Muscle of leg (tissue), 9 donors: ENCODE data around the gene ZMIZ2. TPM values are rescaled to one million over a fixed set of nuclear protein-coding genes. Genes with fewer than 3 reads are reported as not detected.

Experiments used
- polyA plus RNA-seq, 8 donors: library from polyadenylated mRNA; unstranded; fragments of 120-200 nt; gene quantifications; one replicate each; pipeline versions ENCODE4 v1.2.1 to v1.2.3, GENCODE V29; 2013; ENCODE audit warnings: inconsistent platforms in 1 of 8, low replicate concordance in 1 of 8; ENCODE audit not compliant: insufficient read length in 8 of 8, insufficient read depth in 1 of 8
- total RNA-seq: library from RNA; stranded (reverse); fragments of 120-200 nt; gene quantifications from one replicate; pipeline ENCODE4 v1.2.4, GENCODE V29; 2013

The ZMIZ2 gene
- total and polyA plus RNA-seq, 9 donors, result 10.9 to 48.9 (median 31.7) TPM

Other genes starting within 250 kb of the ZMIZ2 start
- gene NPC1L1, start 207.5 kb upstream of the ZMIZ2 start, total RNA-seq, result not detected
- gene NPC1L1, start 207.5 kb upstream of the ZMIZ2 start, polyA plus RNA-seq, result 1 to 10 TPM in 1 of 8 donors, under 1 TPM in 7; 0.04 to 1.5 (median 0.11) TPM
- 51.7 TPM for gene DDX56, start 174.9 kb upstream of the ZMIZ2 start, total RNA-seq
- 10 to 100 TPM; 43.6 to 64.5 (median 53.2) TPM for gene DDX56, start 174.9 kb upstream of the ZMIZ2 start, polyA plus RNA-seq
- gene TMED4, start 166.6 kb upstream of the ZMIZ2 start, total RNA-seq, result 97.8 TPM
- gene TMED4, start 166.6 kb upstream of the ZMIZ2 start, polyA plus RNA-seq, result 10 to 100 TPM; 74.8 to 88.1 (median 82.8) TPM
- 42.9 TPM for gene OGDH, start 142.2 kb upstream of the ZMIZ2 start, total RNA-seq
- 10 to 100 TPM; 54.9 to 69.3 (median 61.4) TPM for gene OGDH, start 142.2 kb upstream of the ZMIZ2 start, polyA plus RNA-seq
- 1,341 TPM for gene PPIA, start 47.8 kb downstream of the ZMIZ2 start, total RNA-seq
- 1,000 to 10,000 TPM in 1 of 8 donors, 100 to 1,000 TPM in 7; 718 to 1,009 (median 821) TPM for gene PPIA, start 47.8 kb downstream of the ZMIZ2 start, polyA plus RNA-seq
- 110 TPM for gene H2AZ2, start 99.2 kb downstream of the ZMIZ2 start, total RNA-seq
- 100 to 1,000 TPM; 118 to 185 (median 142) TPM for gene H2AZ2, start 99.2 kb downstream of the ZMIZ2 start, polyA plus RNA-seq
- gene PURB, start 136.7 kb downstream of the ZMIZ2 start, total RNA-seq, result 18.6 TPM
- 10 to 100 TPM; 19.2 to 41.2 (median 31.1) TPM for gene PURB, start 136.7 kb downstream of the ZMIZ2 start, polyA plus RNA-seq
- 0.58 TPM for gene MYO1G, start 230.2 kb downstream of the ZMIZ2 start, total RNA-seq
- gene MYO1G, start 230.2 kb downstream of the ZMIZ2 start, polyA plus RNA-seq, result 1 to 10 TPM in 1 of 8 donors, under 1 TPM in 7; 0.59 to 1.2 (median 0.71) TPM